NCI-H2081 (cell line): ENCODE measurements around the gene CYTH3.
"Not testable (repeated sequence)": the region's sequence is repeated elsewhere in the genome, so short reads cannot be mapped to it uniquely, and the experiment has no call there.

ENCODE experiments used
- DNase-seq, 2 experiments: peaks; one replicate each; lab custom pipeline; 2025; lab: John Stamatoyannopoulos, UW

The CYTH3 gene

GRCh38 chr7:6197801-6198551 is 74.4 kb downstream of the CYTH3 start:
- DNase-seq: no peak

DNA sequence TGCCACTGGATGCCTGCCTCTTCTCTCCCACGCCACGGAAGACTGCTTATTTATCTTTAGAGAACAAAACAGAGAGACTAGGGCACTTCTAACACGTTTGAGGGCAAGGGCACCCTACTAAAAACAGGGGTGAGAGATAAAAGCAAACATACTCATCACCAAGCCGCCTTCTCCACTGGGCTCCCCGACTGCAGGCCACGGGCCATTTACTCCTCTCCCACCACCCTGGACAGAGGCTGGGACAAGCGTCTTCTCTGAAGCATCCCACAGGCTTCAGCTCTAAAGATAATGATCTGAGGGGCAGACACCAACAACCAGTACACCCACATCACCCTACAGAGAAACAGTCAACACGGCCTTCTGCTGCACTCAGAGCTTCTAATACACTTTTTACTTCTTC is 78.7 kb downstream of the CYTH3 start:
- DNase-seq: no peak

DNA sequence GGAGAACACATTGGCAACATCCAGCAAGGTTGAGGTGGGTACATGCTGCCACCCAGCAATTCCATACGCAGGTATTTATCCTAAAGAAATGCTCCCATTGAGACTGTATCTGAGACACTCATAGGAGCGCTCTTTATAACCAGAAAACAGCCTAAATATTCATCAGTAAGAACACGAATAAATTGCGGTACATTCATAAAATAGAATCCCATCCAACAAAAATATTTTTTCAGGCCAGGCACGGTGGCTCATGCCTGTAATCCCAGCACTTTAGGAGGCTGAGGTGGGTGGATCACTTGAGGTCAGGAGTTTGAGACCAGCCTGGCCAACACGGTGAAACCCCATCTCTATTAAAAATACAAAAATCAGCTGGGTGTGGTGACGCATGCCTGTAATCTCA is 81.9 kb downstream of the CYTH3 start:
- not testable (repeated sequence) for DNase-seq

DNA sequence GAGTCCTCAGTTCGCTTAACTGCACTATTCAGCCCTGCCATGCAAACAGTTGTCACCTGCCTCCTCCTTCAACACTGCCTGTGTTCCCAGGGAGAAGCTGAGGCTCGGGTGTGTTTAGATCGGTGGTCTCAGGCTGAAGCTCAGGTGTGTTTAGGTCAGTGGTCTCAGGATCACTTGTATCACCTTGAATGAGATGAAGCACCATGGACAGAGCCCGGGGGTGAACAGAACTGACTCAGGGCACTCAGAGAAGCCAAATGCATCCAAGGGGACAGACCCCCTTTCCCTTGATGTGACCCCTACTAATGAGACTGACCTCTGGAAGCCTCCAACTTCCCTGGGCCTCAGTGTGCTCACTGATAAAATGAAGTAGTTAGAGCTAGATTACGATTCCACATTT is 84.0 kb downstream of the CYTH3 start:
- DNase-seq: no peak

DNA sequence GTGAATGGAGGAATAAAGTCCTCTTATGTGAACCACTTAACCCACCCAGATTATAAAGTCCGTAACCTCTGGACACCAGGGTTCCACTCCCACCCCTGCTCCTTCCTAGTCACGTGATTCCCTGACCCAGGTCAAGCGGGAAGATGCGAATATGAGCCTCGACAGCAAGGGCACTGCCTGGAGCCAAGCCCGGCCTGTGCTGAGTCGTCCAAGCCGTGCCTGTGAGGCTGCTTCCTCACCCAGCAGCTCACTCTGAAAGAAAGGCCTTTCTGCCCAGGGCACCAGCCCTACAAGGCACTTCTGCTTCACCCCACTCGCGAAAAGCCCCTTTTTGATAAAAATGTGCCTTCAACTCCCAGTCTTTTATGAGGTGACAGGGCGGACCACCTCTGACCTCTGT is 85.8 kb downstream of the CYTH3 start:
- DNase-seq: no peak

GRCh38 chr7:6182993-6183392 is 89.4 kb downstream of the CYTH3 start:
- DNase-seq: no peak

- DNase-seq: no peak
Observed at GRCh38 chr7:6181136-6181535, 91.3 kb downstream of the CYTH3 start.

DNA sequence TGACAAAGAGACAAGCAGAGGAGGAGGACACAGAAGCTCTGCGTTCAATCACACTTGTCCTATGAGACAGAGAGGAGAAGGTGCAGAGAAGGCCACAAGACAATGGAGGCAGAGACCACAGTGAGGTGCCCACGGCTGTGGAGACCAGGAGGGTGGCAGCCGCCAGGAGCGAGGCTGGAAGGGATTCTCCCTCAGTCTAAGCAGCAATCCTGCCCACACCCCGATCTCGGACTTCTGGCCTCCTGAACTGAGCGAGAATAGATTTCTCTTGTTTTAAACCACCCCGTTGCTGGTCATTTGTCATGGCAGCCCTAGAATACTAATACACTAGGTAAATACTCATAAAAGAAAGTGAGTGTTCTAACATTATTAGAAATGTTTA is 92.1 kb downstream of the CYTH3 start:
- DNase-seq: no peak

DNA sequence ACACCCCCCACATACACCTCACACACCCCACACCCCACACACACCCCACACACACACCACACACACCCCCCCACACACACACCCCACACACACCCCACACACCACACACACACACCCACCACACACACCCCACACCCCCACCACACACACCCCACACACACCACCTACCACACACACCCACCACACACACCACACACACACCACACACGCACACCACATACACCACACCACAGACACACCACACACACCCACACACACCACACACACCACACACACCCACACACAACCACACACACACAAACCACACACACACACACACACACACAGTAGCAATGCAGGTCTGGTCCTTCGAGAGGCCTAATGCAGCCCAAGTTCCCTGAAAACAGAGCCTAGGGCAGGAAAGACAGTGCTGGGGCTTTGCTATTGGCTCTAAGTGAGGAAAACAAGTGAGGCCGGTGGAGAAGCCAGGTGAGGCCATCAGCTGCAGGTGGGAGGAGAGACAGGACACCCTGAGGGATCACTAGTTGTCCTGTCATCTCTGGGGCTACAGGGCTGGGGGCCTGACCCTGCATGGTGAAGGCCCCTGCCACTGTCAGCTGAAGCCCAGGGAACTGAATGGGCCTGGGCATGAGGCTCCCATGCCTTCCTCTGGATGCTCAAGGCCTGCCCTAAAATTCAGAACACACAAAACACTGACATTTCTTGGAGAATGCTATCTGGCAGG is 92.6 kb downstream of the CYTH3 start:
- DNase-seq: no peak

- DNase-seq: no peak
Observed at GRCh38 chr7:6178298-6179029, 94.0 kb downstream of the CYTH3 start.

- no peak for DNase-seq
Observed at GRCh38 chr7:6175645-6176044, 96.8 kb downstream of the CYTH3 start.

- no peak for DNase-seq
Observed at GRCh38 chr7:6172910-6173295, 99.5 kb downstream of the CYTH3 start.

- no peak for DNase-seq
Observed at GRCh38 chr7:6172224-6172909, 100.1 kb downstream of the CYTH3 start.

DNA sequence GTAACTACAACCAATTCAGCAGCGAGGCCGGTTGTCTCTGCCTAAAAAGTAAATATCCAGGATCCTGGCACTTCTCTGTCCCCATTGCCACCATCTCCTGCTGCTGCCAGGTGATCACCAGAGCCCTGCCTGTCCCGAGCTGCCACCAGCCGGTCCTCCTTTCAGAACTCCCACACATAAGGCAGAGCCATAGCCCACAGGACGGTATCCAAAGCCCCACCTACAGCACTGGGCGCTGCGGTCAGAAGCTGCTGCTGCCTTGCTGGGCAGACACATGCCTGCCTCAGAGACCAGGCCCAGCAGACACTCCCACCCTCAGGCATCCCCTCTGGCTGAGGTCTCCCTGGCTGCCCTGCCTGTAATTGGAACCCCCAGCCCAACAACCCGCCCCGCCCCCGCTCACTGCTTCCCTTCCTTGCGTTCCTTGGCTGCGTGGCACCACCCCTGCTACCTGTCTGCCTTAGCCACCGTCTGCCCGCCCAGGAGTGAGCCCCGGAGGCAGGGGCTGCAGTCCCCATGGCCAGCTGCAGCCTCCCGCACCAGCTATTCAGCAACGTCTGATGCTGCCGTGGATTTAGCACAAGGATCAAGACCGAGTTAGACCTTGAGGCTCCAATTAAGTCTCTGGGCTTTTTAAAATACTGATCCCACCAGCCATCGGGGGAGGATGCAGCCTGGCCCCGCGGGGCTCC is 100.7 kb downstream of the CYTH3 start:
- no peak for DNase-seq

DNA sequence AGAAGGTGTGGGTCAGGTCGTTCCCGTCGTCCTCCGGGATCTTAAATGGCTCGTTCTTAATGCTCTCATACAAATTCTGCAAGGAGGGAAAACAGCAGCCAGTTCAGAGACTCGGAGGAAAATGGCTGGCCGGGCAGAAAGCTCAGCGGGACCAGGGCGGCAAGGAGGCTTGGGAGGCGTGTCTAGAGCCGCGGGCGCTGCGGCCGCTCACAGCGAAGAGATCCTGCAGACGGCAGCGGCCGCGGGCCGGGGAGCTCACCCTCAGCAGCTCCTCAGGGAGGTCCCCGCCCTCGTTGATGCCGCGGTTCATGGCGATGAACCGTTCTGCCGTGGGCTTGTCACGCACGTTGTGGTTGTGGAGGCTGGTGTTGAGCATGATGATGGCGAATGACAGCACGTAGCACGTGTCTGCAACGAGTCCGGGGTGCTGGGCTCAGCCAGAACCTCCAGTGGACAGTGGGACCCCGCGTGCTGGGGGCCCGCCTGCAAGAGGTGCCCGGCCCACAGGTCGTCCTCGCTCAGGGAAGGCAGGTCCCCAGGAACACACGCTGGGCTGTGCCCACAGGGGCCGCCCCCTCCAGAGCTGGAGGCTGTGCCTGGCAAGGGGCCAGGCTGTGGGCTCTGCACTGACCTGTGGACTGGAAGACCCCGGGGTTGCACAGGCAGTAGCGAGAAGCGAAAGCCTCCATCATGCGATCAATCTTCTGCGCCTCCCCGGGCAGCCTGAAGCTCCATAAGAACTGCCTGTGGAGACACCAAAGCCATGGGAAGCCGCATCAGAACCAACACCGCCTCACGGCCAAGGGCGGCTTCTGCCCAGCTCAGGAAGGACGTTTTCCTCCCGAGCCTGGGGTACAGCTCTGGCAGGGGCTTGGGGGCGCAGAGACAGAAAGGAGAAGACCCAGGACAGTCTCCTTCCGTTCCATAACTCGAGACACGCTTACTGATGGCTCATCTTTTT is 101.6 kb downstream of the CYTH3 start:
- DNase-seq: no peak

DNA sequence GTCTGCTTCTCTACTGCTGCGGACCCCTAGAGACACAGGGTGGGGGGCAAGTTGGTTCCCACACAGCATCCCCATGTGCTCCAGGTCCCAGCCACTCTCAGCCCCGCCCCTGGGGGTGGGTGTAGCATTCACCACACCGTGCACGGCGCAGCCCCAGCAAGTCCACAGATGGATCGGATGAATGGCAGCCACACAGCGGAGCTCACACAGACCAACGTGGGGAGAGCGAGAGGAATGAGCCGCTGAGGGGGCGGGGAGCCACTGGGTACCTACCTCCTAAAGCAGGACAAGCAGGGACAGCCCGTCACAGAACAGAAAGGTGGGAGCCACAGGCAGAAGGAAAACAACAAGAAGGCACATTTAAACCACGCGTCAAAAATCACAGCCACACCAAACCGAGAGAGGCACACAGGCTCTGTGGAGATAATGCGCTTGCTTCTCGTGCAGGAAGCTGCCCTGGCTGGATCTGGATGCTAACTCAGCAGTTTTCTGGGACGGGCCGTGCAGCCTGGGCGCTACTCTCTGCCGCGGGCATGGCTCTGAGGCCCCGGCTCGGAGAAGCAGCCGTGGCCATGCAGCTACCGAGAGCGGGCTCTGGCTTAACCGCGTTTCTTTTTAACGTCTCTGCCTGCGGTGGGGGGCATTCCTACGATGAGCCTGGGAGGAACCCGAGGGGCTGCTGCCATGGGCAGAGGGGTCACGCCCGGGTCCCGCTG is 102.5 kb downstream of the CYTH3 start:
- DNase-seq: no peak

DNA sequence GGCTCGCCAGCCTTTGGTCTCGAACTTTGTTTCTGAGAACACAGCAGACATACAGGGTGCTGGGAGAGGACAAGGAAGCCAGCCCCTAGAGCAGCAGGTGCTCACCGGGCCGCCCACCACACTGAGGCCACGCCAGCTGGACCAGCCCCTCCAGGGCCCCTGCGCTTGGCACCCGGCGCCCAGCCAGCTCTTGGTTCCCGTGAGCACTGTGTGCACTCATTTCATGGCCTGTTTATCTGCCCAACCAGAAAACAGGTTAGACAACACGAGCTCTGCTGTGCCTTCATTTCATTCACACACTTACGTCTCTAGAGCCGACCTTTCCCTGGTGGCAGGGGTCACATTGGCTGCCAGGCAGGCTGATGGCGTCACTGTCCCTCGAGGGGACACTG is 104.0 kb downstream of the CYTH3 start:
- DNase-seq: no peak

DNA sequence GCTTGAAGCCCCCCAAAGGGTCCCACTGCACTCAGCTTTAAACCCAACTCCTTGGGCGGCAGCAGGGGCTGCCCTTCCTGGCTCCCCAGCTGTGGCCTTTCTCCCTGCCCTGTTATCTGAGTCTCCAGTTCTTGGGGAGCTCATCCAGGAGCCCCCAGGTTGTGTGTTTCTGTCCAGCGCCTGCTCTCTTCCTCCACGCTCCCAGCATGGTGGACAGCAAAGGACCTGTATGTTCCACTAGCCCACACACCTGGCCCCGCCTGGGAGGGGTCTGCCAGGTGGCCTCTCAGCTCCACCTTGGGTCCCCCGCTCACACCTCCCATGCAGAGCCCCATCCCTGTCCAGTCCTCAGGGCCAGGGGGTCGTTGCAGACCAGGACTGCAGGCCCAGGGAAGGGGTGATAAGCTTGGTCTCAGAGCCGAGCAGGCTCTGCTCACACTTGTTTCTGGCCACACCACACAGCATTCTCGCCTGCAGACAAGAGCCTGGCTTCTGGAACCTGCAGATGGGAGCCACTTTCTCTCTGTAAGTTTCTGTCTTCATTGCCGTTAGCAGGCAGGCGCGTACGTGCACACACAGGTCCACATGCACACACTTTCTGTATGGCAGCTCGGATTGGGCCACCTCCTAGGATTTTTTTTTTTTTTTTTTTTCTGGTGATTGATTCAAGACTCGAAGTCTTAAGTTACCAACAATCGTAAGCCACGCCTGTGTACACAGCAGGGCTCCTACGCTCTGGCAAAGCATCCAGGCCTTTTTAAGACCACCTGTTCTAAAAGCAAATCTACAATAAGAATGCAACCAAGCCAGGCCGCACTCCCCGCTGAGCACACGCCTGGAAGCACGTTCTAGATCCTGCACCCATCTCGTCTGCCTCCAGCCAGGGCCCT is 104.6 kb downstream of the CYTH3 start:
- DNase-seq: no peak

- DNase-seq: no peak
Observed at GRCh38 chr7:6167004-6167551, 105.3 kb downstream of the CYTH3 start.
